Uterus (tissue), 4 donors: ENCODE data around the gene API5. TPM values are rescaled to one million over a fixed set of nuclear protein-coding genes. Genes with fewer than 3 reads are reported as not detected.
A peak's percentile ranks its signal among the peaks of the same experiment; 100 is the strongest.

ENCODE experiments used
- DNase-seq, 2 donors: peaks; one replicate each; pipeline ENCODE4 v3.0.0-alpha.2; 2019 to 2020
- H3K27ac ChIP-seq, 2 donors: fragments of 200-600 bp; sonication (generic); 1 replicate in 1 of 2; 2 replicates in 1 of 2; pipeline ENCODE4 v1.5.1; 2016 to 2018
- H3K27me3 ChIP-seq, 2 donors: fragments of 200-600 bp; sonication (generic); one replicate each; pipeline ENCODE4 v1.5.1; 2018 to 2019; ENCODE audit warnings: control low read depth in 1 of 2
- H3K36me3 ChIP-seq, 2 donors: fragments of 200-600 bp; sonication (generic); one replicate each; pipeline ENCODE4 v1.5.1; 2019; ENCODE audit warnings: control low read depth in 1 of 2
- H3K4me1 ChIP-seq, 2 donors: fragments of 200-600 bp; sonication (generic); one replicate each; pipeline ENCODE4 v1.5.1; 2018 to 2019; ENCODE audit warnings: control low read depth in 1 of 2
- H3K4me3 ChIP-seq, 2 donors: fragments of 200-600 bp; sonication (generic); 1 replicate in 1 of 2; 2 replicates in 1 of 2; pipeline ENCODE4 v1.5.1; 2018 to 2019; ENCODE audit warnings: mild to moderate bottlenecking in 1 of 2
- H3K9me3 ChIP-seq, 2 donors: fragments of 200-600 bp; sonication (generic); one replicate each; pipeline ENCODE4 v1.5.1; 2019; ENCODE audit warnings: control low read depth in 1 of 2
- CTCF ChIP-seq, 4 experiments: fragments of 200-600 bp in 2 of 4; fragments of 450-650 bp in 2 of 4; sonication (generic) in 2 of 4; IDR thresholded peaks; one replicate each; pipeline ENCODE4 v1.5.1; 2016 to 2019; ENCODE audit warnings: antibody characterized with exemption in 4 of 4, mild to moderate bottlenecking in 2 of 4, moderate library complexity in 1 of 4
- POLR2A ChIP-seq, 2 donors: fragments of 450-650 bp; IDR thresholded peaks; one replicate each; pipeline ENCODE4 v1.6.1; 2016; ENCODE audit warnings: antibody characterized with exemption in 2 of 2, mild to moderate bottlenecking in 1 of 2, moderate library complexity in 1 of 2
- intact Hi-C: fragments of 100-400 bp; cut with DNase I; formaldehyde crosslinking; loops from one replicate; pipeline ENCODE4 v1.15.1; 2023; ENCODE audit warnings: low total_unique reads
- total RNA-seq, 4 donors: library from RNA; depleted of rRNA in 3 of 4; stranded (reverse); fragments of >200 nt in 3 of 4; gene quantifications; one replicate each; pipeline versions ENCODE4 v1.1.0 to v1.2.4, GENCODE V29; 2014 to 2023
- donor health status: DM: yes; HTN: yes; CAD: no.

Gene API5
- total RNA-seq, 4 donors from 2014 or later, result 45.6 to 122 (median 74.3) TPM

DNA sequence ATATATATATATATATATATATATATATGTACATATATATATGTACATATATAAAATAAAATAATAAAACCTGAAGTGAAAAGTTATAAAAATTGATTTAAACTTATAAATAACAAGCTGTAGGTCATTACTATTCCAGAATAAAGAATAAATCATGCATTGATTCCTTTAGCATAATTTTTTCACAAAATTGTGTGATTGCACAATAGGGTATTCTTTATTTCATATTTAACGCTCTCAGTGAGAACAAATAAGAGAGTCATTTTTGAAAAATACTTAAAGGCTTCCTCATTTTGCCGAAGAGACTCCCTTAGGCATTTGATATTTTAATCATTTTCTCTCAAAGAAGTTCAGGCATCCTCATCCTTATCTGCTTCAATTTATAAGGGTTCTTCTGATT, 41.3 kb upstream of the API5 start:
- H3K9me3 ChIP-seq, result no peaks in the 10 kb centered on the region
- TF ChIP-seq CTCF (IDR thresholded peaks at IDR 0.05) (no peak), POLR2A (IDR thresholded peaks at IDR 0.05) (no peak)
- no peaks in the 10 kb centered on the region for H3K36me3 ChIP-seq
- no peak for DNase-seq
- no peaks in the 10 kb centered on the region for H3K27me3 ChIP-seq
- no peaks in the 10 kb centered on the region for H3K4me1 ChIP-seq
- no peak overlapping the region for H3K4me3 ChIP-seq
- intact Hi-C loops, result no loop called here
- H3K27ac ChIP-seq, result no peak overlapping the region

- TF ChIP-seq CTCF (IDR thresholded peaks at IDR 0.05) (no peak), POLR2A (IDR thresholded peaks at IDR 0.05) (no peak)
- no peak for DNase-seq
- Histone ChIP-seq H3K27me3 (no peaks in the 10 kb centered on the region), H3K9me3 (no peaks in the 10 kb centered on the region), H3K36me3 (no peaks in the 10 kb centered on the region), H3K4me3 (no peak overlapping the region), H3K27ac (no peak overlapping the region), H3K4me1 (no peaks in the 10 kb centered on the region)
- intact Hi-C loops, result no loop called here
Measured at GRCh38 chr11:43278193-43278956, 33.4 kb upstream of the API5 start.

GRCh38 chr11:43282607-43283440, 29.0 kb upstream of the API5 start:
- TF ChIP-seq CTCF (IDR thresholded peaks at IDR 0.05) (peak in 3 of 4 experiments; percentile 54 to 73 (median 67)), POLR2A (IDR thresholded peaks at IDR 0.05) (no peak)
- Histone ChIP-seq H3K9me3 (no peaks in the 10 kb centered on the region), H3K27me3 (no peaks in the 10 kb centered on the region), H3K36me3 (no peaks in the 10 kb centered on the region), H3K4me1 (no peaks in the 10 kb centered on the region), H3K27ac (no peak overlapping the region), H3K4me3 (no peak overlapping the region)
- DNase-seq, result peak in 1 of 2 donors; percentile 19
- intact Hi-C loops, result no loop called here

- H3K27ac ChIP-seq, result no peak overlapping the region
- no peak overlapping the region for H3K4me3 ChIP-seq
- TF ChIP-seq POLR2A (IDR thresholded peaks at IDR 0.05) (no peak), CTCF (IDR thresholded peaks at IDR 0.05) (no peak)
- H3K9me3 ChIP-seq, result no peaks in the 10 kb centered on the region
- no peaks in the 10 kb centered on the region for H3K4me1 ChIP-seq
- no peak for DNase-seq
- no peaks in the 10 kb centered on the region for H3K27me3 ChIP-seq
- intact Hi-C loops, result no loop called here
- no peaks in the 10 kb centered on the region for H3K36me3 ChIP-seq
Measured at GRCh38 chr11:43285826-43286225, 26.0 kb upstream of the API5 start.

DNA sequence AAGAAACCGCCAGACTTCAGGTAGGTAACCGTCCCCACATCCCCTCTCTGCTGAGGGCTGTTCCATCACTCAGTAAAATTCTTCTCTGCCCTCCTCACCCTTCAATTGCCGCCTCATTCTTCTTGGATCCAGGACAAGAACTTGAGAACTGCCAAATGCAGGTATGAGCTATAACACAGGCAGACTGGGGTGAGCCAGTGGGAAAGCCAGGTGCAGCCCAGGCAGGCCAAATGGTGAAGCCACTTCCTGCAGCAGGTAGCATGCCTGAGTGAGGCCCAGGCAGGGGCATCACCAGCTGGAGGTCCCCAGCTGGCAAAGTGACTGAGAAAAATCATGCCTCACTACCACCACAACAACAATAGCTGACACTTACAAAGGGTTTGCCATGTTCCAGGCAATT, 22.4 kb upstream of the API5 start:
- intact Hi-C loops, result no loop called here
- no peak for DNase-seq

More for the DNA sequence above, 22.4 kb upstream of the API5 start:
- TF ChIP-seq CTCF (IDR thresholded peaks at IDR 0.05) (no peak), POLR2A (IDR thresholded peaks at IDR 0.05) (no peak)
- H3K4me1 ChIP-seq, result no peaks in the 10 kb centered on the region
- H3K27me3 ChIP-seq, result no peaks in the 10 kb centered on the region
- no peaks in the 10 kb centered on the region for H3K36me3 ChIP-seq
- H3K27ac ChIP-seq, result no peak overlapping the region
- no peak overlapping the region for H3K4me3 ChIP-seq
- H3K9me3 ChIP-seq, result no peaks in the 10 kb centered on the region
